IMR-90 (cell line): ENCODE results near the gene UAP1. TPM values are rescaled to one million over a fixed set of nuclear protein-coding genes. Genes with fewer than 3 reads are reported as not detected.
A peak's percentile ranks its signal among the peaks of the same experiment; 100 is the strongest.

Source experiments
- ATAC-seq: fragments of 200-7000 bp; cut with Tn5 transposase; 2 replicates; pipeline ENCODE4 v1.9.1; 2020; ENCODE audit warnings: low read depth, mild to moderate bottlenecking, moderate library complexity
- BruUV-seq: library from RNA; stranded (reverse); fragments of 400-500 nt; replicated peaks from 2 replicates; lab custom pipeline; 2021; lab: Mats Ljungman, UMichigan
- CTCF ChIA-PET: fragments of 300-600 bp; formaldehyde crosslinking; extraction: SDS; loops from one replicate; lab custom pipeline; 2021; ENCODE audit warnings: antibody characterized with exemption; lab: Yijun Ruan, JAX
- POLR2A ChIA-PET: fragments of 300-600 bp; sonication (Branson Sonifier 250); formaldehyde crosslinking; loops from one replicate; lab custom pipeline; 2022; ENCODE audit warnings: antibody characterized with exemption; ENCODE audit not compliant: unreplicated experiment; lab: Charles Lee
- DNase-seq: peaks from one replicate; pipeline ENCODE4 v3.0.0; 2013
- H2AFZ ChIP-seq: replicated peaks from 2 replicates; pipeline ENCODE3; 2013; ENCODE audit warnings: low read length, mild to moderate bottlenecking; ENCODE audit not compliant: poor library complexity
- H2AK5ac ChIP-seq: 2 replicates; pipeline ENCODE4 v1.6.1; 2013; ENCODE audit warnings: low read depth, low read length, inconsistent platforms
- H2AK9ac ChIP-seq: replicated peaks from 2 replicates; pipeline ENCODE3; 2013; ENCODE audit warnings: mild to moderate bottlenecking, low read depth, low read length, moderate library complexity; ENCODE audit not compliant: poor library complexity
- H2BK120ac ChIP-seq: 2 replicates; pipeline ENCODE4 v1.6.1; 2013; ENCODE audit warnings: low read depth, low read length, inconsistent platforms
- H2BK15ac ChIP-seq: 3 replicates; pipeline ENCODE4 v1.6.1; 2013; ENCODE audit warnings: low read depth, low read length, inconsistent platforms
- H2BK20ac ChIP-seq: 2 replicates; pipeline ENCODE4 v1.6.1; 2013; ENCODE audit warnings: low read depth, mild to moderate bottlenecking, inconsistent platforms, low read length, moderate library complexity
- H2BK5ac ChIP-seq: 2 replicates; pipeline ENCODE4 v1.6.1; 2013; ENCODE audit warnings: mild to moderate bottlenecking, low read depth, low read length, inconsistent platforms; ENCODE audit not compliant: poor library complexity, severe bottlenecking
- H3K14ac ChIP-seq: replicated peaks from 2 replicates; pipeline ENCODE4 v1.6.1; 2013; ENCODE audit warnings: low read depth, low read length, inconsistent platforms
- H3K18ac ChIP-seq: 2 replicates; pipeline ENCODE4 v1.6.1; 2013; ENCODE audit warnings: low read depth, low read length, control low read depth
- H3K23ac ChIP-seq: 2 replicates; pipeline ENCODE4 v1.6.1; 2013; ENCODE audit warnings: low read depth, low read length, inconsistent platforms
- H3K27ac ChIP-seq: 2 replicates; pipeline ENCODE4 v1.5.1; 2013; ENCODE audit warnings: mild to moderate bottlenecking, control low read depth, low read length; ENCODE audit not compliant: insufficient read depth
- H3K27me3 ChIP-seq: 2 replicates; pipeline ENCODE4 v1.6.1; 2013; ENCODE audit warnings: low read length; ENCODE audit not compliant: control insufficient read depth, insufficient read depth
- H3K36me3 ChIP-seq: 2 replicates; pipeline ENCODE4 v1.6.1; 2013; ENCODE audit warnings: low read length, mixed read lengths; ENCODE audit not compliant: control insufficient read depth, insufficient read depth
- H3K4ac ChIP-seq: 2 replicates; pipeline ENCODE4 v1.6.1; 2013; ENCODE audit warnings: low read depth, low read length, inconsistent platforms
- H3K4me1 ChIP-seq: 2 replicates; pipeline ENCODE4 v1.6.1; 2013; ENCODE audit warnings: low read length, mixed read lengths; ENCODE audit not compliant: control insufficient read depth, insufficient read depth
- H3K4me2 ChIP-seq: 2 replicates; pipeline ENCODE4 v1.6.1; 2013; ENCODE audit warnings: low read depth, mild to moderate bottlenecking, control low read depth, low read length, moderate library complexity
- H3K4me3 ChIP-seq: 2 replicates; pipeline ENCODE4 v1.5.1; 2013; ENCODE audit warnings: low read depth, mild to moderate bottlenecking, control low read depth, low read length, moderate library complexity; ENCODE audit not compliant: insufficient read depth
- H3K56ac ChIP-seq: 2 replicates; pipeline ENCODE4 v1.6.1; 2013; ENCODE audit warnings: low read length, inconsistent platforms; ENCODE audit not compliant: insufficient read depth; ENCODE audit errors: extremely low read depth
- H3K79me1 ChIP-seq, 2 experiments: 2 replicates each; pipeline ENCODE4 v1.6.1; 2013; ENCODE audit warnings: low read length in 2 of 2, inconsistent platforms in 1 of 2, low read depth in 1 of 2
- H3K9ac ChIP-seq: 2 replicates; pipeline ENCODE4 v1.6.1; 2013; ENCODE audit warnings: low read depth, low read length, control low read depth
- H3K9me1 ChIP-seq: 2 replicates; pipeline ENCODE4 v1.6.1; 2013; ENCODE audit warnings: low read length, inconsistent platforms; ENCODE audit not compliant: insufficient read depth
- H3K9me3 ChIP-seq: 2 replicates; pipeline ENCODE4 v1.6.1; 2013; ENCODE audit warnings: low read length; ENCODE audit not compliant: control insufficient read depth, insufficient read depth
- H4K20me1 ChIP-seq: 2 replicates; pipeline ENCODE4 v1.6.1; 2013; ENCODE audit warnings: low read length, inconsistent platforms; ENCODE audit not compliant: insufficient read depth
- H4K5ac ChIP-seq: 2 replicates; pipeline ENCODE4 v1.6.1; 2013; ENCODE audit warnings: mild to moderate bottlenecking, low read depth, low read length, control low read depth
- H4K8ac ChIP-seq, 2 experiments: 2 replicates each; pipeline ENCODE4 v1.6.1; 2013; ENCODE audit warnings: low read depth in 2 of 2, low read length in 2 of 2, control low read depth in 1 of 2, inconsistent platforms in 1 of 2
- H4K91ac ChIP-seq: 2 replicates; pipeline ENCODE4 v1.6.1; 2013; ENCODE audit warnings: low read depth, low read length, inconsistent platforms; ENCODE audit not compliant: insufficient read depth
- CEBPB ChIP-seq: IDR thresholded peaks from 2 replicates; pipeline ENCODE4 v1.6.1; 2012; ENCODE audit warnings: low read depth, low read length, improper control_type of control experiment
- CTCF ChIP-seq: conservative IDR thresholded peaks from 2 replicates; pipeline ENCODE4 v1.5.1; 2012; ENCODE audit warnings: mild to moderate bottlenecking, low read depth, low read length, improper control_type of control experiment
- POLR2A ChIP-seq: IDR thresholded peaks from 2 replicates; pipeline ENCODE4 v1.6.1; 2012; ENCODE audit warnings: mild to moderate bottlenecking, low read depth, low read length
- RFX5 ChIP-seq: IDR thresholded peaks from 2 replicates; pipeline ENCODE4 v1.8.0; 2012; ENCODE audit warnings: low read depth, mild to moderate bottlenecking, low read length, moderate library complexity
- SMC3 ChIP-seq: fragments of 150-350 bp; IDR thresholded peaks from 2 replicates; pipeline ENCODE4 v1.6.1; 2016; ENCODE audit warnings: low read depth, mild to moderate bottlenecking, antibody characterized with exemption, low read length, moderate library complexity
- WGBS, 2 experiments: methylation state at CpG; one replicate each; pipeline versions ENCODE4 v1.1.5 to v1.1.7; 2013; ENCODE audit warnings: missing lambda C conversion rate in 2 of 2; ENCODE audit not compliant: insufficient read length in 1 of 2; ENCODE audit errors: extremely low coverage in 2 of 2; 5-methylcytosine and 5-hydroxymethylcytosine counted together
- dilution Hi-C: fragments of 300-500 bp; cut with HindIII; formaldehyde crosslinking; loops from one replicate; pipeline ENCODE4 v1.14.3; 2018; ENCODE audit warnings: low sequenced_read_pairs; ENCODE audit not compliant: unreplicated experiment
- in situ Hi-C: fragments of 300-500 bp; cut with MboI; formaldehyde crosslinking; loops from 3 replicates; pipeline ENCODE4 v1.14.3; 2019; ENCODE audit warnings: low sequenced_read_pairs, inconsistent platforms, mixed read lengths
- intact Hi-C: fragments of 100-400 bp; cut with micrococcal nuclease; formaldehyde crosslinking; loops from 2 replicates; pipeline ENCODE4 v1.10.0; 2022
- polyA plus RNA-seq, 3 experiments: library from polyadenylated mRNA; depleted of rRNA; stranded (reverse); fragments of >200 nt; gene quantifications; 2 replicates each; pipeline ENCODE4 v1.2.3, GENCODE V29; 2012; ENCODE audit warnings: low replicate concordance in 1 of 3
- total RNA-seq: library from RNA; depleted of rRNA; stranded (reverse); fragments of >200 nt; gene quantifications from 2 replicates; pipeline ENCODE4 v1.2.3, GENCODE V29; 2012

UAP1 gene
- total and polyA plus RNA-seq, 2 of the 4 experiments (the other 2 are of a cell fraction) = 93.4 to 196 TPM

GRCh38 chr1:162612606-162613400 lies 51.3 kb downstream of the UAP1 start:
- Histone ChIP-seq H3K9ac (no peak overlapping the region), H3K4ac (no peak overlapping the region)
- 60% methylated on average over 2 of the region's 8 CpGs; no CpG with 5 or more reads in 1 of the 2 experiments for WGBS, 2 experiments

More at GRCh38 chr1:162612606-162613400, 51.3 kb downstream of the UAP1 start:
- ATAC-seq (peak; percentile 36), DNase-seq (peak; percentile 34)
- dilution Hi-C loops = no loop called here
- H3K56ac ChIP-seq = no peak overlapping the region
- ChIA-PET POLR2A (no interaction called here), CTCF (interaction anchor here (0.8 to 2.5 kb wide), 8 partner anchors 7 to 241 kb away, joined by 3 to 15 read pairs (median 3); no protein-coding TSS in a partner anchor)
- no peaks in the 10 kb centered on the region for H3K27me3 ChIP-seq
- no peak overlapping the region for H3K4me3 ChIP-seq
- no peak overlapping the region for H3K23ac ChIP-seq
- H4K91ac ChIP-seq = no peak overlapping the region
- no peak overlapping the region for H2BK15ac ChIP-seq
- in situ Hi-C loops = loop anchor here (5.0 kb wide), 1 partner anchor 189 kb away; no protein-coding TSS in a partner anchor
- H3K4me2 ChIP-seq = no peak overlapping the region
- no TSS peak for BruUV-seq
- peaks cover 3% of the 10 kb centered on the region; the same call in 1 of the 2 replicates for H3K9me1 ChIP-seq
- no peak for TF ChIP-seq CTCF
- TF ChIP-seq SMC3 = no peak
- peak; percentile 48; the same call in 1 of the 2 replicates for TF ChIP-seq CEBPB
- no peak; the same call in none of the 2 replicates for TF ChIP-seq POLR2A
- TF ChIP-seq RFX5 = no peak
- no peaks in the 10 kb centered on the region for H4K20me1 ChIP-seq
- no peak overlapping the region for H3K27ac ChIP-seq
- H2BK120ac ChIP-seq = no peak overlapping the region
- H3K9me3 ChIP-seq = no peaks in the 10 kb centered on the region; the same call in 1 of the 2 replicates
- H3K14ac ChIP-seq = no peak overlapping the region
- intact Hi-C loops = loop anchor here (1.0 to 10.0 kb wide), 4 partner anchors 19 to 562 kb away; partner anchors contain the start of gene DDR2
- no peak overlapping the region for H2AFZ ChIP-seq
- no peak overlapping the region for H4K5ac ChIP-seq
- peaks cover 0 to 2% of the 10 kb centered on the region in 2 experiments; a peak in 1 of 4 replicates for H3K79me1 ChIP-seq
- no peak overlapping the region for H2BK20ac ChIP-seq
- H2AK9ac ChIP-seq = no peak overlapping the region
- H3K18ac ChIP-seq = no peak overlapping the region
- peaks cover 3% of the 10 kb centered on the region; the same call in 1 of the 2 replicates for H3K4me1 ChIP-seq
- no peak overlapping the region for H4K8ac ChIP-seq
- H2BK5ac ChIP-seq = no peak overlapping the region
- 0 out of 2 replicates have a peak overlapping the region, but pooled peaks have one; percentile 25 for H2AK5ac ChIP-seq
- no peaks in the 10 kb centered on the region for H3K36me3 ChIP-seq
